K562 (cell line): ENCODE data around the gene NT5C2. TPM values are rescaled to one million over a fixed set of nuclear protein-coding genes. Genes with fewer than 3 reads are reported as not detected.

Experiments
- ATAC-seq: fragments of 200-7000 bp; cut with Tn5 transposase; 3 replicates; pipeline ENCODE4 v1.9.1; 2020; ENCODE audit warnings: moderate library complexity
- BruUV-seq: library from RNA; stranded (reverse); fragments of 400-500 nt; replicated peaks from 2 replicates; lab custom pipeline; 2021; lab: Mats Ljungman, UMichigan
- CTCF ChIA-PET: fragments of 300-600 bp; formaldehyde crosslinking; extraction: SDS; loops from one replicate; lab custom pipeline; 2021; ENCODE audit warnings: low intra/inter-chr PET ratio; lab: Yijun Ruan, JAX
- POLR2A ChIA-PET: fragments of 300-600, 350-650 bp; sonication (Branson Sonifier 250); formaldehyde crosslinking; extraction: SDS; loops from one replicate; lab custom pipeline; 2021; ENCODE audit warnings: antibody characterized with exemption, inconsistent platforms; lab: Yijun Ruan, JAX
- DNase-seq, 4 experiments: peaks; one replicate each; pipeline versions ENCODE4 v3.0.0 to v3.0.0-alpha.2; 2011 to 2018; ENCODE audit warnings: low spot score in 3 of 4, mixed read lengths in 3 of 4; ENCODE audit errors: extremely low read depth in 1 of 4
- FAIRE-seq: peaks from 2 replicates; lab custom pipeline; 2011; peaks lifted over from hg19 to GRCh38; lab: Jason Lieb, UNC
- H2AFZ ChIP-seq: 2 replicates; pipeline ENCODE4 v1.6.0; 2011; ENCODE audit warnings: low read depth, low read length, control low read depth, inconsistent platforms
- H3K27ac ChIP-seq: fragments of 200-600 bp; 3 replicates; pipeline ENCODE4 v1.8.0; 2011; ENCODE audit warnings: low read depth, mild to moderate bottlenecking, control low read depth, inconsistent platforms, low read length, moderate library complexity, mixed read lengths; ENCODE audit errors: extremely low read depth
- H3K27me3 ChIP-seq, 2 experiments: fragments of 300-600 bp in 1 of 2; 2 replicates in 1 of 2; 3 replicates in 1 of 2; pipeline versions ENCODE4 v1.6.0 to v1.8.0; 2011; ENCODE audit warnings: inconsistent platforms in 2 of 2, low read length in 2 of 2, mild to moderate bottlenecking in 1 of 2, mixed read lengths in 1 of 2, moderate library complexity in 1 of 2; ENCODE audit not compliant: control insufficient read depth in 2 of 2, insufficient read depth in 2 of 2
- H3K36me3 ChIP-seq: fragments of 300-600 bp; 3 replicates; pipeline ENCODE4 v1.8.0; 2011; ENCODE audit warnings: mild to moderate bottlenecking, low read length, inconsistent platforms; ENCODE audit not compliant: control insufficient read depth, insufficient read depth
- H3K4me1 ChIP-seq, 2 experiments: fragments of 200-600 bp in 1 of 2; replicated peaks in 1 of 2; 2 replicates in 1 of 2; 3 replicates in 1 of 2; pipeline versions ENCODE4 v1.5.1 to v1.8.0; 2011; ENCODE audit warnings: inconsistent platforms in 2 of 2, low read length in 2 of 2, mild to moderate bottlenecking in 1 of 2, mixed read lengths in 1 of 2, moderate library complexity in 1 of 2; ENCODE audit not compliant: control insufficient read depth in 2 of 2, insufficient read depth in 2 of 2
- H3K4me2 ChIP-seq: 2 replicates; pipeline ENCODE4 v1.6.1; 2011; ENCODE audit warnings: low read length, control low read depth, inconsistent platforms, mixed read lengths; ENCODE audit not compliant: insufficient read depth
- H3K4me3 ChIP-seq: fragments of 200-600 bp; sonication (generic), shearing (Covaris generic); 2 replicates; pipeline ENCODE4 v1.5.1; 2016; ENCODE audit warnings: control low read depth, inconsistent platforms
- H3K79me2 ChIP-seq: fragments of 200-600 bp; 3 replicates; pipeline ENCODE4 v1.8.0; 2011; ENCODE audit warnings: low read length, inconsistent platforms; ENCODE audit not compliant: control insufficient read depth, insufficient read depth
- H3K9ac ChIP-seq, 2 experiments: 2 replicates each; pipeline versions ENCODE4 v1.6.0 to v1.6.1; 2011; ENCODE audit warnings: low read depth in 2 of 2, low read length in 2 of 2, control low read depth in 1 of 2, inconsistent platforms in 1 of 2, mild to moderate bottlenecking in 1 of 2, mixed read lengths in 1 of 2; ENCODE audit not compliant: insufficient read depth in 1 of 2
- H3K9me1 ChIP-seq: one replicate; pipeline ENCODE4 v1.6.0; 2011; ENCODE audit warnings: inconsistent platforms, mild to moderate bottlenecking, low read length, moderate library complexity; ENCODE audit not compliant: control insufficient read depth, insufficient read depth
- H3K9me3 ChIP-seq: replicated peaks from 2 replicates; pipeline ENCODE4 v1.5.1; 2011; ENCODE audit warnings: low read depth, low read length, inconsistent platforms; ENCODE audit not compliant: control insufficient read depth, insufficient read depth
- H4K20me1 ChIP-seq: replicated peaks from 2 replicates; pipeline ENCODE4 v1.6.1; 2011; ENCODE audit warnings: low read length, inconsistent platforms, mixed read lengths; ENCODE audit not compliant: control insufficient read depth, insufficient read depth
- CAMTA2 ChIP-seq: fragments of 250-450 bp; sonication (Bioruptor Pico); conservative IDR thresholded peaks from 2 replicates; pipeline ENCODE4 v1.5.1; 2022
- CBX1 ChIP-seq: sonication (generic); IDR thresholded peaks from 2 replicates; pipeline ENCODE4 v1.6.1; 2016; ENCODE audit warnings: antibody characterized with exemption, low read depth, mild to moderate bottlenecking
- HNRNPK ChIP-seq: fragments of 200-400 bp; formaldehyde crosslinking; IDR thresholded peaks from one replicate; pipeline ENCODE4 v1.6.1; 2018; ENCODE audit warnings: mild to moderate bottlenecking, low read depth, low read length; ENCODE audit not compliant: poor library complexity, severe bottlenecking
- KLF13 ChIP-seq: fragments of 450-650 bp; IDR thresholded peaks from 2 replicates; pipeline ENCODE4 v1.6.1; 2016; ENCODE audit warnings: missing genetic modification characterization, low read depth, mild to moderate bottlenecking, missing compliant biosample characterization, moderate library complexity, borderline replicate concordance
- MAFK ChIP-seq: IDR thresholded peaks from 2 replicates; pipeline ENCODE4 v1.6.1; 2011; ENCODE audit warnings: low read length, improper control_type of control experiment
- MITF ChIP-seq: IDR thresholded peaks from 2 replicates; pipeline ENCODE4 v1.6.1; 2014; ENCODE audit warnings: antibody characterized with exemption
- MYC ChIP-seq, 2 experiments: fragments of 250-450 bp in 1 of 2; sonication (Bioruptor Pico) in 1 of 2; IDR thresholded peaks; 2 replicates each; pipeline versions ENCODE4 v1.5.1 to v1.6.1; 2012 to 2021; ENCODE audit warnings: low read depth in 2 of 2, borderline replicate concordance in 1 of 2, improper control_type of control experiment in 1 of 2, low read length in 1 of 2, mild to moderate bottlenecking in 1 of 2, moderate library complexity in 1 of 2
- NELFE ChIP-seq: IDR thresholded peaks from 2 replicates; pipeline ENCODE4 v1.6.1; 2011; ENCODE audit warnings: mild to moderate bottlenecking; ENCODE audit not compliant: insufficient read depth, insufficient read length
- PHB ChIP-seq: fragments of 250-450 bp; sonication (Bioruptor Pico); IDR thresholded peaks from 2 replicates; pipeline ENCODE4 v1.5.0; 2021
- RFX7 ChIP-seq: fragments of 250-450 bp; sonication (Bioruptor Pico); IDR thresholded peaks from 2 replicates; pipeline ENCODE4 v1.5.1; 2021; ENCODE audit warnings: mild to moderate bottlenecking
- SIRT6 ChIP-seq: IDR thresholded peaks from one replicate; pipeline ENCODE4 v1.6.1; 2012; ENCODE audit warnings: low read depth, mild to moderate bottlenecking, control low read depth, inconsistent platforms, low read length, moderate library complexity
- VEZF1 ChIP-seq: fragments of 200-800 bp; sonication (Bioruptor generic); IDR thresholded peaks from 2 replicates; pipeline ENCODE4 v1.6.1; 2017; ENCODE audit warnings: missing genetic modification characterization, missing compliant biosample characterization
- ZNF780A ChIP-seq: fragments of 250-450 bp; sonication (Bioruptor Pico); IDR thresholded peaks from 2 replicates; pipeline ENCODE4 v1.5.0; 2021; ENCODE audit warnings: mild to moderate bottlenecking
- WGBS: fragments of 100-300 bp; shearing (Covaris generic); methylation state at CpG from one replicate; pipeline ENCODE4 v1.1.6; 2016; ENCODE audit warnings: low coverage, mixed read lengths; ENCODE audit not compliant: insufficient coverage; ENCODE audit errors: missing lambda C conversion rate; 5-methylcytosine and 5-hydroxymethylcytosine counted together
- in situ Hi-C: fragments of 300-500 bp; cut with MboI; formaldehyde crosslinking; loops from 4 replicates; pipeline ENCODE4 v1.15.0; 2018; ENCODE audit warnings: inconsistent platforms, mixed read lengths
- intact Hi-C: fragments of 100-400 bp; cut with micrococcal nuclease; formaldehyde crosslinking; loops from 2 replicates; pipeline ENCODE4 v1.14.2; 2022
- polyA plus RNA-seq, 8 experiments: library from polyadenylated mRNA; depleted of rRNA in 4 of 8; stranded (reverse) in 5 of 8; unstranded in 3 of 8; fragments of >200 nt; fragmentation: Nextera tagmentation in 2 of 8; fragmentation: Illumina TruSeq in 1 of 8; extraction: Ambion mirVana in 2 of 8; extraction: Trizol in 1 of 8; gene quantifications; 2 replicates each; pipeline versions ENCODE4 v1.2.1 to v1.2.3, GENCODE V29; 2011 to 2014; ENCODE audit warnings: inconsistent platforms in 1 of 8, missing spikeins in 1 of 8
- total RNA-seq, 7 experiments: library from RNA; depleted of rRNA in 6 of 7; stranded (reverse); fragments of >200 nt in 6 of 7; fragmentation: Illumina TruSeq in 2 of 7; extraction: Trizol in 2 of 7; gene quantifications; 2 replicates each; pipeline versions ENCODE4 v1.2.1 to v1.2.3, GENCODE V29; 2011 to 2021; ENCODE audit warnings: low replicate concordance in 1 of 7

The NT5C2 gene
- total and polyA plus RNA-seq, 9 of the 15 experiments (the other 6 are each of a cell fraction or from before 2014, with no cell fraction given): 11.3 to 45.2 (median 27.7) TPM

GRCh38 chr10:103188853-103189252 is 4.2 kb downstream of the NT5C2 start:
- peaks cover 78% of the 10 kb centered on the region for H3K79me2 ChIP-seq
- WGBS: 96% methylated on average over 6 of the region's 6 CpGs
- BruUV-seq: no TSS peak
- no peaks in the 10 kb centered on the region for H4K20me1 ChIP-seq
- H2AFZ ChIP-seq: no peak overlapping the region
- in situ Hi-C loops (no loop called here), intact Hi-C loops (no loop called here)
- no peak overlapping the region for H3K27ac ChIP-seq
- no peak for ATAC-seq
- no peak overlapping the region for H3K4me3 ChIP-seq
- DNase-seq: no peak
- peaks cover 5 to 12% of the 10 kb centered on the region in 2 experiments; a peak in 4 of 5 replicates for H3K4me1 ChIP-seq
- H3K4me2 ChIP-seq: no peak overlapping the region
- no peaks in the 10 kb centered on the region for H3K9me3 ChIP-seq
- TF ChIP-seq MYC (IDR thresholded peaks at IDR 0.05; ENCODE audit: low read depth, low read length) (no peak), MYC (CRISPR knock-in tag; IDR thresholded peaks at IDR 0.05; ENCODE audit: borderline replicate concordance, low read depth) (no peak), MAFK (no peak), SIRT6 (no peak), RFX7 (CRISPR knock-in tag) (no peak), PHB (CRISPR knock-in tag) (no peak), MITF (no peak), KLF13 (no peak), ZNF780A (CRISPR knock-in tag) (no peak), CAMTA2 (CRISPR knock-in tag) (no peak), VEZF1 (no peak), CBX1 (no peak), NELFE (no peak), HNRNPK (no peak)
- peaks cover 15% of the 10 kb centered on the region; the same call in 2 of the 3 replicates for H3K36me3 ChIP-seq
- FAIRE-seq: no peak
- H3K9me1 ChIP-seq: no peaks in the 10 kb centered on the region
- ChIA-PET POLR2A (interaction anchor here (0.7 to 1.2 kb wide), 2 partner anchors 11 to 33 kb away, joined by 3 read pairs; no protein-coding TSS in a partner anchor), CTCF (no interaction called here)
- H3K27me3 ChIP-seq: no peaks in the 10 kb centered on the region
- no peak overlapping the region for H3K9ac ChIP-seq
